ENCODE data around the gene RSRC2.

DNA sequence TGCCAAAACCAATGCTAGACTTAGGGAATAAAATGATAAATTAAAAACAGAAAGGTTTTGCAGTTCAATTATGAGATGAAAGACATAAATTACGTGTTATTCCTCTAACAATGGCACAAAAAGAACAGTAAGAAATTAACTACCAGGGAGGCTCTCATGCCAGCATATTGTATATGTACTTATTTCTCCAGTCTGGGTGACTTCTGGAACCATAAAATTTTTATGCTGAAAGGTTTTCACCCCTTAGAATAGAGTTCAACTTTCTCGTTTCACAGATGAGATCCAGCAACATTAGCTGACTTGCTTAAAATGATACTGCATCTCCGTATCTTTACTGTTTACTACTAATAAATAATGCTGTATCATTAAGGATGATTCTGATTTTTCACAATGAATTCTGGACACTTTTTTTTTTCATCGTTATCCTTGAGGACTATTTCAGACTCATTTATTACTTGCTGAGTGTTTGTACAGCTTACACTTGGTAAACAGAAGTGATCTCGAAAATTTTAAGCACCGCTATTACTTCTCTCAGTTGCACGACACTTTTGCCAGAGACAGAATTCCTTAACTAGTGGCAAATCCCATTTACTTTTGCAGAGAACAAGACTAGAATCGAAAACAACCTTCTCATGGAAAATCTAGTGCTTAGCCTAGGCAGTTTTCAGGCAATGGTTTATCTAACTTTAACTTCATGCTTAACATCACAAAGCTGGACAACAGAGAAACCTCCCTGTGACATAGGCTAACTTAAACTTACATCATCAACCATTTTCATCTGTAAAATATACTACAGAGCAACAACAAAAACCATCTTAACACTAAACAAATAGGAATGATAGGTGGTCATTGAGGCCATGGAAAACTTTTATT is 2.7 kb downstream of the RSRC2 start:
- no peak for TF ChIP-seq EZH2 (IDR thresholded peaks at IDR 0.05; ENCODE audit: low read depth)
- TF ChIP-seq, protein P1, sequence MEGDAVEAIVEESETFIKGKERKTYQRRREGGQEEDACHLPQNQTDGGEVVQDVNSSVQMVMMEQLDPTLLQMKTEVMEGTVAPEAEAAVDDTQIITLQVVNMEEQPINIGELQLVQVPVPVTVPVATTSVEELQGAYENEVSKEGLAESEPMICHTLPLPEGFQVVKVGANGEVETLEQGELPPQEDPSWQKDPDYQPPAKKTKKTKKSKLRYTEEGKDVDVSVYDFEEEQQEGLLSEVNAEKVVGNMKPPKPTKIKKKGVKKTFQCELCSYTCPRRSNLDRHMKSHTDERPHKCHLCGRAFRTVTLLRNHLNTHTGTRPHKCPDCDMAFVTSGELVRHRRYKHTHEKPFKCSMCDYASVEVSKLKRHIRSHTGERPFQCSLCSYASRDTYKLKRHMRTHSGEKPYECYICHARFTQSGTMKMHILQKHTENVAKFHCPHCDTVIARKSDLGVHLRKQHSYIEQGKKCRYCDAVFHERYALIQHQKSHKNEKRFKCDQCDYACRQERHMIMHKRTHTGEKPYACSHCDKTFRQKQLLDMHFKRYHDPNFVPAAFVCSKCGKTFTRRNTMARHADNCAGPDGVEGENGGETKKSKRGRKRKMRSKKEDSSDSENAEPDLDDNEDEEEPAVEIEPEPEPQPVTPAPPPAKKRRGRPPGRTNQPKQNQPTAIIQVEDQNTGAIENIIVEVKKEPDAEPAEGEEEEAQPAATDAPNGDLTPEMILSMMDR (conservative IDR thresholded peaks at IDR 0.05): no peak
